ENCODE data around the gene STOX2.

DNA sequence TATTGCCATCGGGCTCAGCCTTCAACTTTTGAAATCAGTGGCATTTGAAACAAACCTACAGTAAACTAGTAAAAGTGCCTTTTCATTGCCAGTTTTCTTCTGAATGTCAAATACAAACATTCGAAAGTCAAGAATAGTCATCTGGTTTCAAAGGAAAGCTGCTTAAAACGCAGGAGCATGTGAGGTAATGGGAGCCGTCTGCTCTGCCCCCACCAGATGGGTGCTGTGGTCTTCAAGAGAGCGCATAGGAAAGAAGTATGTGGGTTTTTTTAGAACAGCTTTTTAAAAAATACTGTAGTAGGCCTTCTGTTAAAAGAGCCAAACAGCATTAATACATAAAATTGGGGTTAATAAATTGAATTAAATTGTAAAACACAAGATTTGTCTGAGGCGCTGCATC, 88.6 kb downstream of the STOX2 start:
- TF ChIP-seq RAD21 (IDR thresholded peaks at IDR 0.05; ENCODE audit: low read depth) (no peak), YY1 (IDR thresholded peaks at IDR 0.05; ENCODE audit: low read depth) (no peak), TAF1 (IDR thresholded peaks at IDR 0.05; ENCODE audit: low read depth) (no peak), REST (IDR thresholded peaks at IDR 0.05; ENCODE audit: low read depth) (no peak), EP300 (IDR thresholded peaks at IDR 0.05; ENCODE audit: borderline replicate concordance) (no peak), NFIC (IDR thresholded peaks at IDR 0.05) (no peak), TEAD4 (IDR thresholded peaks at IDR 0.05) (no peak), TCF12 (IDR thresholded peaks at IDR 0.05; ENCODE audit: low read depth) (no peak), CEBPB (IDR thresholded peaks at IDR 0.05) (no peak), CREB1 (IDR thresholded peaks at IDR 0.05; ENCODE audit: low read depth) (no peak), FOXM1 (IDR thresholded peaks at IDR 0.05; ENCODE audit: borderline replicate concordance, low read depth) (no peak)
- TF ChIP-seq, protein P1, sequence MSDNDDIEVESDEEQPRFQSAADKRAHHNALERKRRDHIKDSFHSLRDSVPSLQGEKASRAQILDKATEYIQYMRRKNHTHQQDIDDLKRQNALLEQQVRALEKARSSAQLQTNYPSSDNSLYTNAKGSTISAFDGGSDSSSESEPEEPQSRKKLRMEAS (IDR thresholded peaks at IDR 0.05), result no peak

All from Ishikawa (cell line).